Measurements from ENCODE around the gene FABP2. TPM values are rescaled to one million over a fixed set of nuclear protein-coding genes. Genes with fewer than 3 reads are reported as not detected.

The FABP2 gene
- not detected for total RNA-seq

DNA sequence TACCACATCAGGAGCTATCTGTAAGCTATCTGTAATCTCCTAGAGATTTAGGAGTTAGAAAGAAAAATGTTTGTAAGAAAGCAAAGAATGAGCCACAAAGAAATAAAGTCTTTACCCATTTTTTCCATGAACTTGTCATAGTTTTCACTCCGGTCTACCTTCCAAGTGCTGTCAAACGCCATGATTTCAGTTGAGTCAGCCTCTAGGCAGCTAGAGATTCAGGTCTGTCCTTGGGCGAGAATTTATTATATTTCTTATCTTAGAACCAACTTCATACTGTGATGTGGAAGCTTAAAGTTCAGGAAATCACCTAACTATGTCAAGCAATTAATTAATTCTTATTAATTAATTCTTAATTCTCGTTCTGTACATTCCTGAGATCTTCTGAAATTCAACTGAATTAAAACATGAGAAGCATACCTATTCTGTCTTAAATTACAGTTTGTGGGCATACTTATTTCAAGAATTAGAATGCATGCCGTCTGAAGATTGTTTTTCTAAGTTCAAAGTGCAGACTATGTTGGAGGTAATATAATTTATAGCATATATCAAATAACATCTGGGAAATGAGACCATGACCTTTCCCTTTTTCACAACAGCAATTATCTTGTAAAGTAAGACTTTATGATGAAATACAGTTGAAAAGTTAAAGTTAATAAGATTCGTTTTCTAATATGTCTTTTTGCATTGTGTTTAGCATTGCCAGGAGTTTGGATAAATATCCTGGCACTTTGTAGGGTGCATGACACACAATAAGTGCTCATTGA is at the start of gene FABP2:
TSS of gene FABP2 (minus strand) at position 218 of the 767 bp plus-strand sequence. CDS start at position 182, 36 bp downstream.

Small RNAs within 50 kb of the gene (small RNA-seq; reads per million reads assigned to genes)
- gene RNU4-33P: not detected

Other genes starting within 250 kb of the FABP2 start
- gene MYOZ2, start 186.3 kb downstream of the FABP2 start, total RNA-seq: 1.8 TPM
- 21.5 TPM for gene USP53, start 109.4 kb downstream of the FABP2 start, total RNA-seq